ENCODE results near the gene SREBF2. TPM values are rescaled to one million over a fixed set of nuclear protein-coding genes. Genes with fewer than 3 reads are reported as not detected.

The SREBF2 gene
- polyA plus RNA-seq, 3 donors from 2014 or later, result 16.9 to 40.3 (median 22.9) TPM

- no peaks in the 10 kb centered on the region for H3K4me1 Mint-ChIP-seq
- H3K36me3 Mint-ChIP-seq, result peaks cover 28 to 72% (median 42%) of the 10 kb centered on the region in 3 donors
- DNase-seq, result no peak
- H3K27me3 Mint-ChIP-seq (ENCODE audit: low read depth in 3 of 3), result peaks cover 0 to 1% (median 0%) of the 10 kb centered on the region in 3 donors
- H3K9me3 Mint-ChIP-seq, result no peaks in the 10 kb centered on the region
- peak overlapping the region in 2 of 6 donors; percentile 23 to 50 for H3K27ac Mint-ChIP-seq
- no peak overlapping the region for H3K4me3 Mint-ChIP-seq
Measured at GRCh38 chr22:41885516-41885915, 52.6 kb downstream of the SREBF2 start.

- Mint-ChIP-seq H3K4me3 (no peak overlapping the region), H3K27ac (no peak overlapping the region), H3K27me3 (ENCODE audit: low read depth in 3 of 3) (no peaks in the 10 kb centered on the region), H3K9me3 (no peaks in the 10 kb centered on the region), H3K36me3 (peaks cover 17 to 59% (median 35%) of the 10 kb centered on the region in 3 donors), H3K4me1 (no peaks in the 10 kb centered on the region)
- no peak for DNase-seq
Measured at GRCh38 chr22:41888627-41889200, 55.8 kb downstream of the SREBF2 start.

GRCh38 chr22:41891407-41891806 is 58.5 kb downstream of the SREBF2 start:
- H3K36me3 Mint-ChIP-seq, result peaks cover 6 to 44% (median 28%) of the 10 kb centered on the region in 3 donors
- no peak overlapping the region for H3K4me3 Mint-ChIP-seq
- no peaks in the 10 kb centered on the region for H3K9me3 Mint-ChIP-seq
- H3K4me1 Mint-ChIP-seq, result no peaks in the 10 kb centered on the region
- H3K27ac Mint-ChIP-seq, result no peak overlapping the region
- no peaks in the 10 kb centered on the region for H3K27me3 Mint-ChIP-seq (ENCODE audit: low read depth in 3 of 3)
- DNase-seq, result no peak

- H3K36me3 Mint-ChIP-seq, result peaks cover 7 to 43% (median 24%) of the 10 kb centered on the region in 3 donors
- no peak overlapping the region for H3K27ac Mint-ChIP-seq
- no peak for DNase-seq
- no peaks in the 10 kb centered on the region for H3K9me3 Mint-ChIP-seq
- no peak overlapping the region for H3K4me3 Mint-ChIP-seq
- no peaks in the 10 kb centered on the region for H3K4me1 Mint-ChIP-seq
- H3K27me3 Mint-ChIP-seq (ENCODE audit: low read depth in 3 of 3), result peaks cover 0 to 1% (median 0%) of the 10 kb centered on the region in 3 donors
Measured at GRCh38 chr22:41892721-41893120, 59.8 kb downstream of the SREBF2 start.

GRCh38 chr22:41893591-41894375 is 60.9 kb downstream of the SREBF2 start:
- no peaks in the 10 kb centered on the region for H3K4me1 Mint-ChIP-seq
- no peak overlapping the region for H3K4me3 Mint-ChIP-seq
- peak overlapping the region in 1 of 6 donors; percentile 21 for H3K27ac Mint-ChIP-seq
- peaks cover 7 to 34% (median 17%) of the 10 kb centered on the region in 3 donors for H3K36me3 Mint-ChIP-seq
- H3K9me3 Mint-ChIP-seq, result no peaks in the 10 kb centered on the region
- DNase-seq, result no peak
- H3K27me3 Mint-ChIP-seq (ENCODE audit: low read depth in 3 of 3), result peaks cover 0 to 1% (median 0%) of the 10 kb centered on the region in 3 donors

GRCh38 chr22:41898645-41899044 is 65.7 kb downstream of the SREBF2 start:
- H3K27me3 Mint-ChIP-seq (ENCODE audit: low read depth in 3 of 3), result peaks cover 0 to 1% (median 1%) of the 10 kb centered on the region in 3 donors
- DNase-seq, result no peak
- no peaks in the 10 kb centered on the region for H3K9me3 Mint-ChIP-seq
- no peaks in the 10 kb centered on the region for H3K4me1 Mint-ChIP-seq
- no peak overlapping the region for H3K4me3 Mint-ChIP-seq
- H3K27ac Mint-ChIP-seq, result no peak overlapping the region
- H3K36me3 Mint-ChIP-seq, result peaks cover 4 to 28% (median 12%) of the 10 kb centered on the region in 3 donors

GRCh38 chr22:41899110-41899509 is 66.2 kb downstream of the SREBF2 start:
- peaks cover 0 to 1% (median 1%) of the 10 kb centered on the region in 3 donors for H3K27me3 Mint-ChIP-seq (ENCODE audit: low read depth in 3 of 3)
- H3K27ac Mint-ChIP-seq, result no peak overlapping the region
- peaks cover 4 to 25% (median 12%) of the 10 kb centered on the region in 3 donors for H3K36me3 Mint-ChIP-seq
- no peak overlapping the region for H3K4me3 Mint-ChIP-seq
- no peak for DNase-seq
- H3K4me1 Mint-ChIP-seq, result no peaks in the 10 kb centered on the region
- H3K9me3 Mint-ChIP-seq, result no peaks in the 10 kb centered on the region

- no peak overlapping the region for H3K4me3 Mint-ChIP-seq
- H3K4me1 Mint-ChIP-seq, result no peaks in the 10 kb centered on the region
- H3K27me3 Mint-ChIP-seq (ENCODE audit: low read depth in 3 of 3), result peaks cover 0 to 1% (median 1%) of the 10 kb centered on the region in 3 donors
- H3K9me3 Mint-ChIP-seq, result no peaks in the 10 kb centered on the region
- H3K27ac Mint-ChIP-seq, result no peak overlapping the region
- DNase-seq, result no peak
- peaks cover 4 to 24% (median 12%) of the 10 kb centered on the region in 3 donors for H3K36me3 Mint-ChIP-seq
Measured at GRCh38 chr22:41899992-41900651, 67.2 kb downstream of the SREBF2 start.

- H3K27ac Mint-ChIP-seq, result no peak overlapping the region
- no peak overlapping the region for H3K4me3 Mint-ChIP-seq
- no peaks in the 10 kb centered on the region for H3K9me3 Mint-ChIP-seq
- DNase-seq, result no peak
- H3K36me3 Mint-ChIP-seq, result peaks cover 7 to 27% (median 12%) of the 10 kb centered on the region in 3 donors
- peaks cover 0 to 1% (median 1%) of the 10 kb centered on the region in 3 donors for H3K27me3 Mint-ChIP-seq (ENCODE audit: low read depth in 3 of 3)
- no peaks in the 10 kb centered on the region for H3K4me1 Mint-ChIP-seq
Measured at GRCh38 chr22:41900652-41901312, 67.9 kb downstream of the SREBF2 start.

- peaks cover 0 to 2% (median 1%) of the 10 kb centered on the region in 3 donors for H3K27me3 Mint-ChIP-seq (ENCODE audit: low read depth in 3 of 3)
- H3K36me3 Mint-ChIP-seq, result peaks cover 5 to 25% (median 8%) of the 10 kb centered on the region in 3 donors
- no peaks in the 10 kb centered on the region for H3K9me3 Mint-ChIP-seq
- H3K4me3 Mint-ChIP-seq, result no peak overlapping the region
- no peaks in the 10 kb centered on the region for H3K4me1 Mint-ChIP-seq
- DNase-seq, result no peak
- no peak overlapping the region for H3K27ac Mint-ChIP-seq
Measured at GRCh38 chr22:41902016-41902415, 69.1 kb downstream of the SREBF2 start.

GRCh38 chr22:41902932-41903421 is 70.1 kb downstream of the SREBF2 start:
- DNase-seq, result no peak
- Mint-ChIP-seq H3K4me3 (no peak overlapping the region), H3K27me3 (ENCODE audit: low read depth in 3 of 3) (peaks cover 0 to 2% (median 1%) of the 10 kb centered on the region in 3 donors), H3K9me3 (no peaks in the 10 kb centered on the region), H3K36me3 (peaks cover 3 to 17% (median 5%) of the 10 kb centered on the region in 3 donors), H3K27ac (no peak overlapping the region), H3K4me1 (peaks cover 6% of the 10 kb centered on the region in 2 donors)

GRCh38 chr22:41904450-41905410 is 71.8 kb downstream of the SREBF2 start:
- peaks cover 0 to 14% (median 5%) of the 10 kb centered on the region in 3 donors for H3K36me3 Mint-ChIP-seq
- DNase-seq, result no peak
- no peak overlapping the region for H3K4me3 Mint-ChIP-seq
- peak overlapping the region in 1 of 6 donors; percentile 72 for H3K27ac Mint-ChIP-seq
- H3K4me1 Mint-ChIP-seq, result peaks cover 22 to 23% of the 10 kb centered on the region in 2 donors
- no peaks in the 10 kb centered on the region for H3K9me3 Mint-ChIP-seq
- peaks cover 2 to 8% (median 3%) of the 10 kb centered on the region in 3 donors for H3K27me3 Mint-ChIP-seq (ENCODE audit: low read depth in 3 of 3)
